Activated CD8-positive, alpha-beta memory T cell treated with anti-CD3 and anti-CD28 coated beads for 24 hours (primary cell): ENCODE results near the gene AVL9.
A peak's percentile ranks its signal among the peaks of the same experiment; 100 is the strongest.
"Not testable (repeated sequence)": the region's sequence is repeated elsewhere in the genome, so short reads cannot be mapped to it uniquely, and the experiment has no call there.

ENCODE experiments used
- DNase-seq: peaks from one replicate; pipeline ENCODE4 v3.0.0-alpha.2; 2020

Gene AVL9

DNA sequence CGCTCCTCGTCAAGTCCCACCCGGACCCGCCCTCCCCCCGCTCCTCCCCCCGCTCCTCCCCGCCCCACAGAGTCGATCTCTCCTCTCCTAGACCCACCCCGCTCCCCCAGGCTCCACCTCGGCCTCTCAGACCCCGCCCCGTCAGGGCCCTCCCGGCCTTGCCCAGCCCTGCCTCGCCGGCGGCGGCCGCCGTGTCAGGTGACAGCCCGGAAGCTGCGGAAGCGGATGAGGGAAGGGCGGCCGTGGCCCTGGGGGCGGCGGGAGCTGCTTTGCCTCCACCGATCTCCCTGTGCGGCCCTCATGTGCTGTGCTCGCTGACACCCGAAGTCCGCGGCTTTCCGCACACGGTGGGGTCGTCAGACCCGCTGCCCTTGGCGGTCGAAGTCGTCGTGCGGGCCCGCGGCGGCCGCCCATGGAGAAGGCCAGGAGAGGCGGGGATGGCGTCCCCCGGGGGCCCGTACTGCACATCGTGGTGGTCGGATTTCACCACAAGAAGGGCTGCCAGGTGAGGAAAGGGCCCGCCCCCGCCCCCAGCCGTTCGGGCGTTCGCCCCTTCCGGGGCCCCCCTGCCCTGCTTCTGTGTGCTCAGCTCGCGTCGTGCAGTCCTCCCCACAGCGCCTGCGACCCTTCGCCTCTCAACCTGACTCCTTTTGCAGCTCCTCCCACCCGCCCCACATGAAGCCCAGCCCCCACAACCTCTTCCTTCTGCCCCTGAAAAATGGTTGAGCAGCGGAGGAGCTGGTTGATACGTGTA, at the start of gene AVL9:
AVL9 (plus strand) TSS at position 192 of the 754 bp plus-strand sequence; CDS start at position 413, 221 bp downstream.
- peak; percentile 99 for DNase-seq

DNA sequence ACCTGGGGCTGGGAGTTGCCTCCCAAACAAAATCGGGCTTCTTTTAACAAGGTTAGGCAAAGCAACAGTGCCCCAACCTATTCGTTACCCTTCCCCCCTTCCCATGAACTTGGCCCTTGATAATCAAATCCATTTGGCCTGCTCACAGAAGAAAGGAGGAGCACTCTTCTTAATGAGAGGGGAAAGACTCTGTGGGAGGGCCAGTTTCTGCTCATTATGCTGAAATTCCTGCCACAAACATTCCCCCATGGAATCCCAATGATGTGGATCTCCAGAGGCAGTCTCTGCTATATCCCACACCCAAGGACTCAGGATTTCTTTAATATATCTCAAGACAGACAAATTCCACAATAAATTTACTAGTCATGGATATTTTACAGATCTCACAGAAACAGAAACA, 48.1 kb upstream of the AVL9 start:
- DNase-seq, result no peak

DNA sequence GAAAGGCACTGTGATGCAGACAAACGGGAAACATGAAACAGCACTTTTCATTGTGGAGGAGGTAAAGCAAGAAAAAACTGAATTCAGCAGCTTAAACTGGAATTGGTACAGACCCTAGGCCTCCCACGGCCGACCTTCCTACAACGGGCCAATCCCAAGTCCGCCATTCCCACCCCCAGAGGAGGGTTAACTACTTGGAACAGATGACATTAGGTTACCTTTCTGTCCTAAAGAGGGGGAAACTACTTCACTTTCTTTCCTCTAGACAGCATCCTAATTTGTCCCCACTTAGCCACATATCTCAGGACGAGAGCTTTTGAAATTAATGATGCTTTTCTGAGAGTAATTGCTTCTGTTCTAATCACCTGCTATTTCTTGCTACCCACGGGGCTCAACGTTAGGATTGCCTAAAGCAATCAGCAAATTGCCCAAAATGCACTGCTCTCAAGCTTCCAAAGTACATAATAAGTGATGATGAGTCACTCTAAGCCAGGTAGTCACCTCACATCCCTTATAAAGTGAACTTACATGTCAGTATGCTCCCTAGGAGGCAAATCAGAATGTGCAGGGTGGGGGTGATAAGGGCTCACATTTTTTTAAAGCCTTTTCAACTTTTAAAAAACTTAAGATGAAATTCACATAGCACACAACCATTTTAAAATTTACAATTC, 41.8 kb upstream of the AVL9 start:
- no peak for DNase-seq

DNA sequence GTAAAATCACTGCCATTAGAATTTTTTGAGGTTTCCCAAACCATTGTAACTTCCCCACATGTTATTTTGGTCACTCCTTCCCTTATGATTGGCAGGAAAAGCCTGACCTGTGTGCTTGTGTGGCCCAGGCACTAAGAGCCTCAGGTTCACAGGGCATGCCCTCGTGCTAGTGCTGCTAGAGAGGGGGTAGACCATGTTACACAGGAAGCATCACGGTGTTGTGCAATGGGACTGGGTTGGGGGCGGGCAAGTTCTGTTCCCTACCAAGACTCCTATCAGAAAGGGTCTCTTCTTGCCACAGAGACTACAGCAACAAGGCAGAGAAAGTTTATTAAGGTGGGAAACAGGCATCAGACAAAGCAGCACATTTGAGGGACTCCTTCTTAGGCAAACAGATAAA, 37.3 kb upstream of the AVL9 start:
- no peak for DNase-seq

DNA sequence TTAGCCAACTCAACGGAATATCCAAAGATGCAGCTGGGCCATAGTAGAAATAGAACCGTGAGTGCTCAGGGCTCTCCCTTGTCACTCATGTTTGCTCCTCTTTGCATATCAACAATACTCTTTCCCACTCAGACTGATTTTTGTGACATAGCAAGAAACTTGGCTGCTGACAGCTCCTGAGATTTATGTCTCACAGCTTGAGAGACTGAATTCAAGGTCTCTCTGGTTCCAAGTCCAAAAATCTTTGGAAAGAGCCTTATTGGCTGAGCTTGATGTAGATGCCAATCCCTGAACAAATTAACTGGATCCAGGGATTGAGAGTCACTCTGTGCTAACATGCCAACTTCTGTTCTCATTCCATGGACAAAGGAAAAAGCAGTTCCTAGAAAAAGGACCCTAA, 35.5 kb upstream of the AVL9 start:
- DNase-seq, result no peak

DNA sequence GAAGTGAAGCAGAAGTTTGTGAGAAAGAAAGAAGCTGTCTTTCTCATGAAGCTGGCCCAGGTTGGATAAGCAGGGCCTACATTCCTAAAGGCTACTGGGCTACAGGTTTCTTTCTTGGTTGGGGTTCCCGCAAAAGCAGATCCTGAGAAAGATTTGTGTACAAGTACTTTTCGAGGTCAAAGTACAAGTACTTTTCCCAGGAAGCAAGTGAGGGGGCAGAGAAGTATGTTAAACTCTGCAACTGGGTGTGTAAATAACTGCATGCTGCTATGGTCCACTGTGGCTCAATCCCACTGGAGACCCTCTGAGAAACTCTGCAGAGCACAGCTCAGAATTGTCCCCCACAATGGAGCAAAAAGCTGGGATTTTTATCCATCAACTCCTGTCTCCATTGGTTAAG, 33.8 kb upstream of the AVL9 start:
- no peak for DNase-seq

DNA sequence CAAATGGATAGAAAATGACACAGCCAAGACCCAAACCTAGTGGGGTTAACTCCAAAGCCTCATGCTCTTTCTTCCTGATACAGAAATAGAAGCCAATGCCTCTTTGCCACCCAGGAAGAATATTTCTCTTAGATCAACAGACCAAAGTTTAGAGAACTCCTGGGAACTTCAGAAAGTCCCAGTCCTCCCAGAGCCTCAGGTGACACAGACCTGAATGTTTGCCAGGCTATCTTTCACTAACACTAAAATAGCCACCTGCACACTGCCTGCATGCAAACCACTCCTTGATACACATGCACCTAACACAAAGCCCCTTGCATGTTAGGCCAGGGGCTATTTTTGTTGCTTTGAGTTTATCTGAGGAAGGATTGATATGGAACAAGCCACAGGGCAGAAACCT, 32.8 kb upstream of the AVL9 start:
- no peak for DNase-seq

DNA sequence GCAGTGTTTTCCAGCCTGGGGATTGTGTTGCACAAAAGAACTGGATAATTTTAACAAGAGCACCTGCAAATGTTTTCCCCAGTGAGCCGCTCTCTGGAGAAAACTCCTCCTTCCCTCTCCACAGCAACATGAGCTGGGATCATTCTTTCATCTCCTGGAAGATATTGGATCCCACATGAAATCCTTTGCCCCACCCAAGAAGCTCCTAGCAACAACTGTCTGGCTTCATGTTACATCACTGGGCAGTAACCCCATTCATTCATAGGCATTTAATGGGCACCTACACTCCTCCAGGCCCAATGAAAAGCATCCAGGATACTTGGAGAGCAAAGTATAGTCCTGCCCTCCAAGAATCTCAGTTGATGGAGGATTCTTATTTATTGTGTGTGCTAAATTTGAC, 32.3 kb upstream of the AVL9 start:
- no peak for DNase-seq

DNA sequence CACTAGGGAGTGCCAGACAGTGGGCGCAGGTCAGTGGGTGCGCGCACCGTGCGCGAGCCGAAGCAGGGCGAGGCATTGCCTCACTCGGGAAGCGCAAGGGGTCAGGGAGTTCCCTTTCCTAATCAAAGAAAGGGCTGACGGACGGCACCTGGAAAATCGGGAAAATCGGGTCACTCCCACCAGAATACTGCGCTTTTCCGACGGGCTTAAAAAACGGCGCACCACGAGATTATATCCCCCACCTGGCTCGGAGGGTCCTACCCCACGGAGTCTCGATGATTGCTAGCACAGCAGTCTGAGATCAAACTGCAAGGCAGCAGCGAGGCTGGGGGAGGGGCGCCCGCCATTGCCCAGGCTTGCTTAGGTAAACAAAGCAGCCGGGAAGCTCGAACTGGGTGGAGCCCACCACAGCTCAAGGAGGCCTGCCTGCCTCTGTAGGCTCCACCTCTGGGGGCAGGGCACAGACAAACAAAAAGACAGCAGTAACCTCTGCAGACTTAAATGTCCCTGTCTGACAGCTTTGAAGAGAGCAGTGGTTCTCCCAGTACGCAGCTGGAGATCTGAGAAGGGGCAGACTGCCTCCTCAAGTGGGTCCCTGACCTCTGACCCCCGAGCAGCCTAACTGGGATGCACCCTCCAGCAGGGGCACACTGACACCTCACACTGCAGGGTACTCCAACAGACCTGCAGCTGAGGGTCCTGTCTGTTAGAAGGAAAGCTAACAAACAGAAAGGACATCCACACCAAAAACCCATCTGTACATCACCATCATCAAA, 30.5 kb upstream of the AVL9 start:
- not testable (repeated sequence) for DNase-seq

DNA sequence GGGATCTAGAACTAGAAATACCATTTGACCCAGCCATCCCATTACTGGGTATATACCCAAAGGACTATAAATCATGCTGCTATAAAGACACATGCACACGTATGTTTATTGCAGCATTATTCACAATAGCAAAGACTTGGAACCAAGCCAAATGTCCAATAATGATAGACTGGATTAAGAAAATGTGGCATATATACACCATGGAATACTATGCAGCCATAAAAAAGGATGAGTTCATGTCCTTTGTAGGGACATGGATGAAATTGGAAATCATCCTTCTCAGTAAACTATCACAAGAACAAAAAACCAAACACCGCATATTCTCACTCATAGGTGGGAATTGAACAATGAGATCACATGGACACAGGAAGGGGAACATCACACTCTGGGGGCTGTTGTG, 25.3 kb upstream of the AVL9 start:
- DNase-seq, result not testable (repeated sequence)

DNA sequence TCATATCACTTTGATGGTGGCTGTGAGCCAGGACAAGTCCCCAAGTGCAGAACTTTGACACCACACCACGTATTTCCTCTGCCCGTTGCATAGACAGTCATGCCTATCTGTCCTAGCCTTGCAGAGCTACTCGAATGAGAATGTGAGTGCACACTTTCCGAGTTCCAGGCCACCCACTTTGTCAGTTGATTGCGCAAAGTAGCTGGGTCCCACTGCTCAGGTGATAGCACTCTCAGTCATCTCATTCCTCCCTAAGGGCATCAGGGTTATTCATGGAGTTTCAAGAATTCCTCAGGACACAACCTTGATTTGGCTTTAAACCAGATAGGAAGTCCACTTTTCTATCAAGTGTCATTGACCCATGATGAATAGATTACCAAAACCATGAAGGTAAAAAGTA, 24.4 kb upstream of the AVL9 start:
- DNase-seq, result no peak

DNA sequence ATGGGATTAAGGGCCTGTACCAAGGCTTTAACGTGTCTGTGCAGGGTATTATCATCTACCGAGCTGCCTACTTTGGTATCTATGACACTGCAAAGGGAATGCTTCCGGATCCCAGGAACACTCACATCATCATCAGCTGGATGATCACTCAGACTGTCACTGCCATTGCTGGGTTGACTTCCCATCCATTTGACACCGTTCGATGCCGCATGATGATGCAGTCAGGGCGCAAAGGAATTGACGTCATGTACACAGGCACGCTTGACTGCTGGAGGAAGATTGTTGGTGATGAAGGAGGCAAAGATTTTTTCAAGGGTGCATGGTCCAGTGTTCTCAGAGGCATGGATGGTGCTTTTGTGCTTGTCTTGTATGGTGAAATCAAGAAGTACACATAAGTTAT, 23.3 kb upstream of the AVL9 start:
- DNase-seq, result no peak

DNA sequence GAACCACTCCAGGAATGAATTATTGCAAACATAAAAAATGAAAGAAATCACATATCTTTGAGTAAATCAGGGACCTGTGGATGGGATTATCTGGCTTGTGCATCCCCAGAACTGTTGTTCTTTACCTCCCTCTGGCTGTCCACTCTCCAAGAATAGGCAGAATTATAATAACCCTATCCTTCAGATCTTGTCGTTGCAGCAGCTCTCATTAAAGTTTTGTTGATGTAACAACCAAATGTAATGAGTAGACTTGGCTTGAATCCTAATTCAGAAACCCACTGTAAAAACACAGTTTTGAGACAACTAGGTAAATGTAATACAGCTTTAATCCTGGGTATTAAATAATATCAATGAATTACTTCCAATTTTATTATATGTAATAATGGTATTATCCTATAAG, 21.3 kb upstream of the AVL9 start:
- no peak for DNase-seq

DNA sequence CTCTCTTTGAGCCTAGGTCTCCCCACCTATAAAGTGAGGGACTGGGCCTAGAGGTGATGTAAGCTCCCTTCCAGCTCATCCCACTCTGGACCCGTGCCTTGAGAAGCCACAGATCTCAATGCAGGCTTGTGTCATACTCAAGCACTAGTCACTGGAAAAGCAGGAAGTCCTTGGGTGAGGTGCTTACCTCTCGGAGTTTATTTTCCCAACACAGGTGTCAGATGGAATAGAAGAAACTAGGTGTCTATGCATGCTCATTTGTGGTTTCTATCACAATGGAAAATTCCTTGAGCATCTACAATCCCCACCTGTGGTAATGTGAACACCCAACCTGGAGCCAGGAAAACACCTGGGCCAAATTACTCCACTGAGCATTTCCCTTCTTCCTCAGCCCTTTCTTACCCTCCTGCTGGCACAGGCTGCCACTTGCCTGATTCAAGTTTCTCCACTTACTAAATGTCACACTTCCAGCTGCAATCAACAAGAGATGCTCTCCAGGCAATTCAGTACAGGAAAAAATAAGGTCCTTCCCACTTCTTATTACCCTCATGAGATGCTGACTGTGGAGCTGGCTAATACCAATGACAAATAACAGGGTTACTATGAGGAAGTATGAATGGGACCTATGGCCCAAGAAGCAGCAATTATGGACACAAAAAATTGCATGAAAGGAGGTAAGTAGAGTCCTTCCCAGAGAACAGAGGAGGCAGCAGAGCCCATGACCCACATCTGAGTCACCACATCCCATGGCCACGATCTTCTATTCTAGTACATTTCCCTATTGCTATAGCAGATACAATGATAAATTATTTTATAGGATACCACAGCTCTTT, 18.3 kb upstream of the AVL9 start:
- DNase-seq, result no peak

DNA sequence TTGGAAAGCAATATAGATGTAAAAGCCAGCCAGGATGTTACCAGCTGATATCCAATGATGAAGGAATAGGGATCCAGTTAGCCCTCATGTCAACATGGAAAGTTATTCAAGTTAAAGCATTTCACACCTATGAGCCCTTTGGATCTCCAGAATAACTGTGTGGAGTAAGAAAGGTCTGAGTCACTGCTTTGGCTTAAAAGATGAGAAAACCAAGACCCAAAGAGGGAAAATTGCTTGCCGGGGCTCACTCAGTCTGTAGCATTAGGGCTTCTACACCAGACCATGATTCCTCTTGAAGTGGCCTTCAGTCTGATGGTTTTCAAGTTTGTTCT, 17.7 kb upstream of the AVL9 start:
- no peak for DNase-seq

DNA sequence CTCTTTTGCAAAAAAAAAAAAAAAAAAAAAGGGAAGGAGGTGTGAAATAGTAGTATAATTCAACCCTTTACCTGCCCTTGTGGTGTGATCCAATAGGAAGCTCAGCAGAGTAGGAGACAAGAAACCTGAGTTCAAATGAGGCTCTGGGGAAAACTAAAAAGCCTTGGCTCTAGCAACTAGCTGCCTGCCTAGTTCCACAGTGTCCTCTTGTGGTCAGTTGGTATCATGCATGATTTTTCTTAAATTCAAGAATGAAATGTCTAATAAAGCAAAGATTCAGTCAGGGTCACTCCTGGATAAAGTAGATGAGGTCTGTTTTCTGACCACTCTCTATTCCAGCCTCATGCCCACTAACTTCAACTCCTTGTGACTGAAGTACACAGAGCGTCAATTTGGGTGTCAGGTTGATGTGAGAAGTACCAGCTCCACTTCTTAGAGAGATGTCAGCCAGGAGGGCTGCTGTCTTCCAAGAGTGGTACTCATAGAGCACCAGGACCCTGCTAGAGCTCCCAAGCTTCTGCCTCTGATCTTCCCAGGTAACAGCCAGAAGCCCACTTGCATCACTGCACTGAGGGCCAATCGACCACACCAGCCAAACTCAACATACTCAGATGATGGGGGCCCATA, 15.6 kb upstream of the AVL9 start:
- no peak for DNase-seq

DNA sequence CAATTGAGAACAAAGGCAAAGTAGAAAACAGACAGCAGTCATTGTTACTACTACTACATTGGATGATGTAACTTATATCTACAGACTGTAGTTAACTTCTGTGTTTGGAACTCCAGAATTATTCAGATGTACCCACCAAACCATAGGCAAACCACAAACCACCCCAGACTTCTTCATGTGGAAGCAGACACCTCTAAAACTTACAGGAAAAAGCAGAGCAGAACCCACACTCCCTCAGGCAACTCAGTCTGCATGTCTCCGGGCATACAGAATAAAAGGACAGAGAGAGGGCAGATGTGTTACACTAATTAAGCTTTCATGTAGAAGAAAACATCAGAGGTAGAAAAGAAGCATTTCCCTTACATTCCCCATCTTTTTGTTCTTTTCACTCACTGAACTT, 14.1 kb upstream of the AVL9 start:
- DNase-seq, result no peak

DNA sequence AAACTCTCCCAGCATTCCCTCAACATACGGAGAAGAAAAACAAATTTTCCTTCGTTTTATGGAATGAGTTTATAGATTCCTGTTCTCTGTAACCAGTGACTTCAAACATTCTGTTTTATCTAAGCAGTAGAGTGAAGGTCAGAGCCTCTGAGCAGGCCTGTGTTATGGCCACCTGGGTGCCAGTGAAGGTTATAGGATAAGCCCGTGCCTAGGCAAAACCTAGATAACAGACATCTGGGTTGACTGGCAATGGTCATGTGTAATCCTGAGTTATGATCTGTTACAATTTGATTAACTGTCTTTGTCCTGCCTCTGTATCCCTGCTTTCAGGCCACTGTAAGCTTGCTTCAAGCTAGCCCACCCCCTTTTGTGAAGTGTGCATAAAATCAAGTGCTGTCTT, 13.4 kb upstream of the AVL9 start:
- DNase-seq, result no peak

DNA sequence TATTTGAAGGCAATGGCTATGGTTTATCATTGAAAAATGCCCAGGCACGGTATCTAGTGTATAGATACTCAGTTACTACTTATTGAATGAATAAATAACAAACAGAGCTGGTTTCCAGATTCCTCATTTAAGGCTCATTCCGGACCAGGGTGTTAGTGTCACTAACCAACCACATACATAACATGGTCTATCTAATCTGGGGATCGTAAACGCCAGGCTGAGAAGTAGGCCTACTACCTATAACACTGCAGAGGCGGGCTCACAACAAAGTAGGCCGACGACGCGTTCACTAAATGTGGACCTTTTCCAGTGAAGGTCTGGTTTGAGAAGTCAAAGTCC, 5.5 kb upstream of the AVL9 start:
- no peak for DNase-seq

DNA sequence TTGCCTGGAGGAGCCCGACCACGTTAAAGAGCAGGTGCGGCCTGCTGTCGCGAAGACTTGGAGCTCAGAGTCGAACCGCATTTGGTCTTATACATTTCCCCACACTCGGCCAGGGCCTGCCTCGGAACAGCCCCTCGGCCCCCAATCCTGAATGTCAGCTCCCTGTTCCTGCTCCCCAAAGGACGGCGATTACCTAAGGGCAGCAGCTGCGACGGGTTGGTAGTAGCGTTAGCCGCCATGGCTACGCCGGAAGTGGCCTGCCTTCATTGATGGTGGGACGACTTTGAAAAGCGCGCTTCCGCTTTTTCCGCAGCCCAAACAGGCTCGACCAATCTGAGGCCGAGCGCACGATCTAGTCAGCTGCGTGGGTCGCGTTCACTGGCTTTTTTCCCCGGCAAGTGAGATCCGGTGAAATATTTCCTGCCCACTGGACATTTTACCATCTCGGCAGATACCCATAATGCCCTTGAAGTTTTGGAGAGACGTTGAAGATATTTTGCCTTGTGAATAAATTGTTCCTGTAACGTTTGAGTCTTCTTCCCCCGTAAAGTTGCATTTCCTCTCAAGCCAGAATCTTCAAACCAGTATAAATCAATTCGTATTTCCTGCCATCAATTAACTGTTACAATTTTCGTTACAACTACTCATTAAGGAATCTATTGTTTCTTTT, 5.0 kb upstream of the AVL9 start, which contains the start of gene LSM5:
LSM5 (minus strand) TSS at position 254 of the 670 bp plus-strand sequence; CDS start at position 239, 15 bp downstream.
- peak; percentile 93 for DNase-seq

DNA sequence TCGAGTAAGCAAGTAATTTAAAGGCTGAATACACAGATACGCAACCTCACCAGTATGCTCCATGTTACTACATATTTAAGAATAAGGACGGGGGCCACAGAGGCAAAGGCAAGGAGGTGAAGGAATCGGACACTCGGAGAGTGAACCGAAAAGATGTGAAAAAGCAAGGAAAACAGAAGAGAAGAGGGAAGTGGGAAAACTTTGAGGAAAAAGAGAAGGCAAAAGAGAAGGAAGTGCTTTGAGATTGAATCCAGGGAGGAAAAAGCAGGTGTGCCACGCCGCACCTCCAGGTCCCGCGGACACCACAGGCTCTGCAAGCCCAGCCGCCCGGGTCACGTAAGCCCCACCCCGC, 367 bp upstream of the AVL9 start:
- no peak for DNase-seq
